ENCODE results near the gene ENO4.

The ENO4 gene

DNA sequence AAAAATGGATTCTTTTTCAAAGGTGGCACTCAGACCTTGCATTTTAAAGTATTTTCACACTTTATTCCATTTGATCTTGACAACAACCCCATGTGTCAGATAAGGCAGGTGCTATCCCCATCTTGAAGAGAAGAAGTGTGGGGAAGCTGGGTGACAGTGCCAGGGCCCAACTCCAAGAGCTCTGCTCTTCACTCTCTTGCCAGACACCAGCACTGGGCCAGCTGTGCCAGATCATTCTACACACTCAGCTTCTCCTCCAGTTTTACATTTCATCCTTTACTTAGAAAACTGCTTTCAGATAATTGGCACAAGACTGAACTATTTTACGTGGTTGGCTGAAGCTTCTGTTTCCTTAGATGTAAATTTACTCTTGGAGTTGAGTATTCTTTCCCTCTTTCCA lies 64.4 kb downstream of the ENO4 start:
- DNase-seq (ENCODE audit: low spot score): no peak

GRCh38 chr10:116915340-116915739 lies 66.0 kb downstream of the ENO4 start:
- DNase-seq (ENCODE audit: low spot score): no peak

- DNase-seq (ENCODE audit: low spot score): no peak
These were observed 68.2 kb downstream of the ENO4 start for GRCh38 chr10:116917481-116917880.

GRCh38 chr10:116918583-116918982 lies 69.3 kb downstream of the ENO4 start:
- DNase-seq (ENCODE audit: low spot score): no peak

DNA sequence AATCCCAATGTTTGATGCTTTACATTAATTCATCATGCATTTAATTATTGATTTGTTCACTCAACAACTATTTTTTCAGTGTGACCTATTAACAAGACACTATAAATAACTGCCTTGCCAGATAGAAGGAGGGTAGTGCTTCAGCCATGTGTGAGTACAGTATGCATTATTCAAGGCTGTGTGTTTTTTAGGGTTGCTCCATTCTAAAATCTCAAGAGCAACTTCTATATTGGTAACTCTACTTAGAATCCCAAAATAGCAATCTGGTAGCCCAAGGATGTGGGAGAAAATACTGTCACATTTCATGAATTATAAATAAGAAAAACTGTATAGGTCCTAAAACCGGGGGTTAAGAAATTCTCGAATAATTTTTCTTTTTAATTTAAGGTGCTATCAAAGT lies 69.9 kb downstream of the ENO4 start:
- no peak for DNase-seq (ENCODE audit: low spot score)

DNA sequence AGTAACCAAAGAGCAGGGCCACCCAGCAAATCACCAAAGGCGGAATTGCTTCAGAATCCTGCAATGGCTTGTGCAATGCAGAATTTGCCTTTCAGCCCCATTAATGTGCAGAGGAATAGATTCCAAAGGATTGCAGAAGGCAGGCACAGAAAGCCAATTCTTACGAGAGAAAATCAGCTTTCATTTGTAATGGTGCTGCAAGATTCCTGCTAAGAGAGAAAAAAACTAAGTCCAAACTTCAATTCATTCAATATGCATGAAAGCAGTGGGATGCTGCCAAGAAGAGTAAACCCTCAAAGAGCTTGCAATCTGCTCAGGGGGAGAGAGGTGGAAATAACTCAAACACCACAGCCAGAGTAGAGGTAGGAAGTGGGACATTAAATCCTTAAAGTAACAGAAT lies 70.4 kb downstream of the ENO4 start:
- no peak for DNase-seq (ENCODE audit: low spot score)

DNA sequence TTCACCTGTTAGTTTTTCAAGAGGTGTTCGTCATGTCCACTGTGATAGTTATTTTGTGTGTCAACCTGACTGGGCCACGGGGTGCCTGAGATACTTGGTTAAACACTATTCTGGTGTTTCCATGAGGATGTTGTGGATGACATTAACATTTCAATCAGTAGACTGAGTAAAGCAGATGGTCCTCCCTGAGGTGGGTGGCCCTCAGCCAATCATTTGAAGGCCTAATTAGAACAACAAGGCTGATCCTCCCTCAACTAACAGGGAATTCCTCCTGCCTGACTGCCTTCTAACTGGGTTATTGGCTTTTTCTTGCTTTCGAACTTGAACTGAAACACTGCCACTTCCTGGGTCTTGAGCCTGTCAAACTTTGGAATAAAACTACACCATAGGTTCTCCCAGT lies 75.8 kb downstream of the ENO4 start:
- no peak for DNase-seq (ENCODE audit: low spot score)

GRCh38 chr10:116926426-116926825 lies 77.1 kb downstream of the ENO4 start:
- no peak for DNase-seq (ENCODE audit: low spot score)

DNA sequence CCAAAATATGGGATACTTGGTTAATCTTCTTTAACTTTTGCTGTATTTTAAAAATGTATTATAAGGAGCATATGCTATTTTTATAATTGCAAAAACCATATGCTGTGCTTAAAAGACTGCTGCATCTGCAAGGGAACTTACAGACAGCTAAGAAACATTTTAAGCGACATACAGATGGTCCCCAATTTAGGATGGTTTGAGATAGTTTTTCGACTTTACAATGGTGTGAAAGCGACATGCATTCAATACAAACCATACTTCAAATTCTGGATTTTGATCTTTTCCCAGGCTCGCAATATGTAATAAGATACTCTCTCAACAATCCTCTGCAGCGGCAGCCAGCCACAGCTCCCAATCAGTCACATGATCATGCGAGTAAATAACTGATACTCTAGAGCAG lies 82.5 kb downstream of the ENO4 start:
- DNase-seq (ENCODE audit: low spot score): no peak
